Kidney (tissue), 14 donors: ENCODE data around the gene GPR68. TPM values are rescaled to one million over a fixed set of nuclear protein-coding genes. Genes with fewer than 3 reads are reported as not detected.
A peak's percentile ranks its signal among the peaks of the same experiment; 100 is the strongest.

Source experiments
- DNase-seq, 5 donors: peaks; one replicate each; pipeline ENCODE4 v3.0.0-alpha.2; 2013 to 2020
- FAIRE-seq: peaks from 2 replicates; lab custom pipeline; 2012; peaks lifted over from hg19 to GRCh38; lab: Jason Lieb, UNC
- H3K27ac ChIP-seq, 2 donors: one replicate each; pipeline ENCODE4 v1.7.0; 2013; ENCODE audit warnings: low read depth in 2 of 2, low read length in 2 of 2, inconsistent platforms in 1 of 2
- H3K27me3 ChIP-seq: one replicate; pipeline ENCODE4 v1.7.1; 2013; ENCODE audit warnings: low read length, inconsistent platforms; ENCODE audit not compliant: control insufficient read depth, insufficient read depth
- H3K36me3 ChIP-seq, 3 donors: one replicate each; pipeline versions ENCODE4 v1.7.0 to v1.7.1; 2013; ENCODE audit warnings: low read length in 3 of 3, control low read depth in 1 of 3, inconsistent platforms in 1 of 3; ENCODE audit not compliant: insufficient read depth in 3 of 3, control insufficient read depth in 2 of 3
- H3K4me1 ChIP-seq, 3 donors: one replicate each; pipeline versions ENCODE4 v1.7.0 to v1.7.1; 2013; ENCODE audit warnings: low read length in 3 of 3, inconsistent platforms in 1 of 3, low read depth in 1 of 3; ENCODE audit not compliant: control insufficient read depth in 2 of 3, insufficient read depth in 2 of 3
- H3K4me3 ChIP-seq, 3 donors: one replicate each; pipeline versions ENCODE4 v1.7.0 to v1.8.1; 2013; ENCODE audit warnings: low read length in 3 of 3, control low read depth in 1 of 3, inconsistent platforms in 1 of 3
- H3K9ac ChIP-seq, 3 donors: one replicate each; pipeline versions ENCODE4 v1.7.0 to v1.7.1; 2013; ENCODE audit warnings: low read length in 3 of 3, control low read depth in 1 of 3, inconsistent platforms in 1 of 3
- H3K9me3 ChIP-seq, 3 donors: one replicate each; pipeline versions ENCODE4 v1.7.0 to v1.7.1; 2013; ENCODE audit warnings: low read length in 3 of 3, control low read depth in 1 of 3, inconsistent platforms in 1 of 3; ENCODE audit not compliant: control insufficient read depth in 2 of 3, insufficient read depth in 1 of 3
- CTCF ChIP-seq: IDR thresholded peaks from 3 replicates; pipeline ENCODE4 v1.5.1; 2012; ENCODE audit warnings: mild to moderate bottlenecking, moderate library complexity, borderline replicate concordance; ENCODE audit not compliant: insufficient read depth; ENCODE audit errors: extremely low read depth
- intact Hi-C: fragments of 100-400 bp; cut with DNase I; formaldehyde crosslinking; loops from one replicate; pipeline ENCODE4 v1.11.1; 2022
- polyA plus RNA-seq: library from polyadenylated mRNA; stranded (reverse); fragments of 350-450 nt; fragmentation: Illumina TruSeq; extraction: RNeasy Lipid Tissue Mini Kit (QIAGEN cat#74804); gene quantifications from one replicate; pipeline ENCODE4 v1.2.3, GENCODE V29; 2014; ENCODE audit warnings: low read depth, low replicate concordance; ENCODE audit not compliant: insufficient read depth
- total RNA-seq: library from RNA; stranded (reverse); fragmentation: NEBNext Ultra II Directional; extraction: Animal tissue kit (Norgen Biotek cat#: 25700); gene quantifications from one replicate; pipeline ENCODE4 v1.2.1, GENCODE V29; 2021
- donor health status: control.
- donor health status: control.
- donor health status: control.
- donor health status: control.
- donor health status: control.
- donor health status: DM: yes; HTN: yes; CAD: no.
- donor health status: Normal renal cell carcinoma (clear cell type).

Gene GPR68
- total and polyA plus RNA-seq, 2 donors from 2014 or later, result 0.82 to 1.7 TPM

GRCh38 chr14:91279354-91279753, 34.9 kb upstream of the GPR68 start:
- no peak for TF ChIP-seq CTCF
- Histone ChIP-seq H3K9ac (no peak overlapping the region), H3K9me3 (no peaks in the 10 kb centered on the region), H3K4me3 (no peak overlapping the region), H3K27ac (no peak overlapping the region), H3K36me3 (peaks cover 0 to 11% (median 0%) of the 10 kb centered on the region in 3 donors), H3K27me3 (no peaks in the 10 kb centered on the region), H3K4me1 (peaks cover 0 to 4% (median 0%) of the 10 kb centered on the region in 3 donors)
- DNase-seq (no peak), FAIRE-seq (no peak)
- intact Hi-C loops, result no loop called here

- Histone ChIP-seq H3K9ac (peak overlapping the region in 1 of 3 donors; percentile 19), H3K4me3 (no peak overlapping the region), H3K4me1 (peaks cover 0 to 4% (median 0%) of the 10 kb centered on the region in 3 donors), H3K36me3 (peaks cover 0 to 11% (median 0%) of the 10 kb centered on the region in 3 donors), H3K27me3 (no peaks in the 10 kb centered on the region), H3K9me3 (no peaks in the 10 kb centered on the region), H3K27ac (no peak overlapping the region)
- no peak for TF ChIP-seq CTCF
- no peak for FAIRE-seq
- intact Hi-C loops, result no loop called here
- DNase-seq, result no peak
These were observed 33.8 kb upstream of the GPR68 start for GRCh38 chr14:91278383-91278715.

- peak in 1 of 5 donors; percentile 71 for DNase-seq
These were observed 33.3 kb upstream of the GPR68 start for GRCh38 chr14:91277546-91278382.

More at GRCh38 chr14:91277546-91278382, 33.3 kb upstream of the GPR68 start:
- no peak for FAIRE-seq
- H3K4me1 ChIP-seq, result peaks cover 0 to 4% (median 0%) of the 10 kb centered on the region in 3 donors
- peak overlapping the region in 1 of 3 donors; percentile 19 for H3K9ac ChIP-seq
- H3K9me3 ChIP-seq, result no peaks in the 10 kb centered on the region
- no peak for TF ChIP-seq CTCF
- intact Hi-C loops, result no loop called here
- no peaks in the 10 kb centered on the region for H3K27me3 ChIP-seq
- H3K27ac ChIP-seq, result peak overlapping the region in 1 of 2 donors; percentile 67
- H3K36me3 ChIP-seq, result peaks cover 0 to 11% (median 0%) of the 10 kb centered on the region in 3 donors
- no peak overlapping the region for H3K4me3 ChIP-seq
